ENCODE measurements around the gene MAPK13. TPM values are rescaled to one million over a fixed set of nuclear protein-coding genes. Genes with fewer than 3 reads are reported as not detected.

Gene MAPK13
- total RNA-seq, 2 donors from 2014 or later: 14.6 to 16.0 TPM

DNA sequence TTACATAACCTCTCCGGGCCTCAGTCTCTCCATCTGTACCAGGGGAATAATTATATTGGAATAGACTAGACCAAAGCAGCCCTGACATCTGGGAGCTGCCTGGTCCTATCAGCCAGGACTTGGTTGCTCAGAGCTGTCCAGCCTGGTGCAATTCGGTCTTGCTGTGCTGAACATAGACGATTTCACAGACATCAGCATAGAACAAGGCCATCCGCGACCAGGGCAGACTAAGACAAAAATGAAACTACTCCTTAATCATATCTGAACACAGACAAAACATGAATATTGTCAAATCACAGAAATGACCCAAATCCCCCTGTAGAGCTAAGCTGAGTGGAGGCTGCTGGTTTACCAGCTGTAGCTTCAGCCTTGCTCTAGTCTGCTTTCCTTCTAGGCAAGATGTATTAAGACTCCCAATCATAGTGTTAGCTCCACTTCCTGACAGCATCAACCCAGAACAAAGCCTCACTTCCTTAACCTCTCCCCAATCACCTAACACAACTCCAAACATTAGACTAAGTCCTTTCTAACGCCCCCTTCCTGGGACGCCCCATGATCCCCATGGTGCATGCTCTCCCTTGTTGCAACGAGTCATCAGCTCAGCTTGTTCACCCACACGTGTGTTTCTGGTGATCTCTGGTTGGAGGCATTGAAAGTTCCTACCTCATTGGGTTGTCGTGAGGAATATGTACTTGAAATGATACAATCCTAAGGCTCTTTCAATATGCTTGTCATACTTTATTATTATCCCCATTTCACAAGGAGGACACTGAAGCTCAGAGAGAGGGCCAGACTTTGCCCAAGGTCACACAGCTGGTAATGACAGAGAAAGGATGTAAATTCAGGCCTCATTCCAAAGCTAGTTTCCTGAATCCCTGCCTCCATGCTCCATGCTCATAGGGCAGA is 3.5 kb upstream of the MAPK13 start:
- Histone ChIP-seq H3K36me3 (ENCODE audit: control insufficient read depth, insufficient read depth, low read length) (no peaks in the 10 kb centered on the region), H3K4me3 (ENCODE audit: low read length) (no peak overlapping the region), H3K9me3 (ENCODE audit: control insufficient read depth, low read length) (no peaks in the 10 kb centered on the region), H3K9ac (ENCODE audit: extremely low read depth, low read length, poor library complexity, severe bottlenecking) (no peak overlapping the region), H3K4me1 (ENCODE audit: control insufficient read depth, insufficient read depth, low read length) (peaks cover 9% of the 10 kb centered on the region), H3K27ac (ENCODE audit: low read depth, low read length) (no peak overlapping the region), H3K27me3 (ENCODE audit: control insufficient read depth, insufficient read depth, low read length, poor library complexity, severe bottlenecking) (peaks cover 17% of the 10 kb centered on the region)
- Mint-ChIP-seq H3K27ac (no peak overlapping the region), H3K27me3 (ENCODE audit: insufficient read depth) (peaks cover 19% of the 10 kb centered on the region), H3K4me3 (no peak overlapping the region), H3K36me3 (ENCODE audit: low read depth) (no peaks in the 10 kb centered on the region), H3K4me1 (peaks cover 9% of the 10 kb centered on the region), H3K9me3 (no peaks in the 10 kb centered on the region)
- 87 to 89% methylated on average over 4 to 10 of the region's 10 CpGs for WGBS, 2 experiments (ENCODE audit: insufficient coverage in 1 of 2, insufficient read length in 1 of 2)
- TF ChIP-seq, protein P1, sequence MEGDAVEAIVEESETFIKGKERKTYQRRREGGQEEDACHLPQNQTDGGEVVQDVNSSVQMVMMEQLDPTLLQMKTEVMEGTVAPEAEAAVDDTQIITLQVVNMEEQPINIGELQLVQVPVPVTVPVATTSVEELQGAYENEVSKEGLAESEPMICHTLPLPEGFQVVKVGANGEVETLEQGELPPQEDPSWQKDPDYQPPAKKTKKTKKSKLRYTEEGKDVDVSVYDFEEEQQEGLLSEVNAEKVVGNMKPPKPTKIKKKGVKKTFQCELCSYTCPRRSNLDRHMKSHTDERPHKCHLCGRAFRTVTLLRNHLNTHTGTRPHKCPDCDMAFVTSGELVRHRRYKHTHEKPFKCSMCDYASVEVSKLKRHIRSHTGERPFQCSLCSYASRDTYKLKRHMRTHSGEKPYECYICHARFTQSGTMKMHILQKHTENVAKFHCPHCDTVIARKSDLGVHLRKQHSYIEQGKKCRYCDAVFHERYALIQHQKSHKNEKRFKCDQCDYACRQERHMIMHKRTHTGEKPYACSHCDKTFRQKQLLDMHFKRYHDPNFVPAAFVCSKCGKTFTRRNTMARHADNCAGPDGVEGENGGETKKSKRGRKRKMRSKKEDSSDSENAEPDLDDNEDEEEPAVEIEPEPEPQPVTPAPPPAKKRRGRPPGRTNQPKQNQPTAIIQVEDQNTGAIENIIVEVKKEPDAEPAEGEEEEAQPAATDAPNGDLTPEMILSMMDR (conservative IDR thresholded peaks at IDR 0.05): no peak
- no peak for DNase-seq

DNA sequence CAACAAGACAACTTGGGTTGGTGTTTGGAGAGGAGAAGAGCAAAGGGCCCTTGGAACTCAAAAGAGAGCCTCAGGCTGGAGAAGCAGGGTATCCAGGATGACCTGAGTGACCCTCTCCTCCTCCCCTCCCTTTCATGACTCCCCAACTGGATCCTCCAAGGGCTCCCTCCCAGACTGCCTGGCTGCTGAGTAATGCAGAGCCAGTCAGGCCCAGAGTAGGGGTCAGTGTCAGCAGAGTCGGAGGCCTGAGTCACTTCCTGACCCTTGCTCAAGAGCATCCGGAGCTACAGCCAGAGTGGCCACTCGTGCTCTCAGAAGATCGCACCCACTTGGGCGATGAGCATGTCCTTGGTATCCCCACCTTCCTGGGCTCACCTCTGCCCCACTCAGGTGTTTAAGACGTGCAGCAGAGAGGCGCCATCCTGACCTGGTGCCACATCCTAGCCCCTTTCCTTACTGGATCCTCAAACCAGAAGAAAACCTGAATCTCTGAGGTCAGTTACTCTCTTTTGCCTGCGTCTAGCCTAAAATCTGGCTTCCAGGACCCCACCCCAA is 2.8 kb upstream of the MAPK13 start:
- H3K27me3 Mint-ChIP-seq (ENCODE audit: insufficient read depth): peaks cover 19% of the 10 kb centered on the region
- H3K4me3 ChIP-seq (ENCODE audit: low read length): no peak overlapping the region
- 80 to 90% methylated on average over 7 to 8 of the region's 8 CpGs for WGBS, 2 experiments (ENCODE audit: insufficient coverage in 1 of 2, insufficient read length in 1 of 2)
- H3K9ac ChIP-seq (ENCODE audit: extremely low read depth, low read length, poor library complexity, severe bottlenecking): no peak overlapping the region
- no peaks in the 10 kb centered on the region for H3K9me3 Mint-ChIP-seq
- H3K4me1 ChIP-seq (ENCODE audit: control insufficient read depth, insufficient read depth, low read length): peaks cover 16% of the 10 kb centered on the region
- H3K9me3 ChIP-seq (ENCODE audit: control insufficient read depth, low read length): no peaks in the 10 kb centered on the region
- no peaks in the 10 kb centered on the region for H3K36me3 Mint-ChIP-seq (ENCODE audit: low read depth)
- peaks cover 14% of the 10 kb centered on the region for H3K4me1 Mint-ChIP-seq
- H3K4me3 Mint-ChIP-seq: no peak overlapping the region
- H3K27ac Mint-ChIP-seq: no peak overlapping the region
- H3K27ac ChIP-seq (ENCODE audit: low read depth, low read length): no peak overlapping the region
- no peaks in the 10 kb centered on the region for H3K36me3 ChIP-seq (ENCODE audit: control insufficient read depth, insufficient read depth, low read length)
- TF ChIP-seq, protein P1 (conservative IDR thresholded peaks at IDR 0.05): no peak
- peaks cover 17% of the 10 kb centered on the region for H3K27me3 ChIP-seq (ENCODE audit: control insufficient read depth, insufficient read depth, low read length, poor library complexity, severe bottlenecking)
- DNase-seq: no peak

DNA sequence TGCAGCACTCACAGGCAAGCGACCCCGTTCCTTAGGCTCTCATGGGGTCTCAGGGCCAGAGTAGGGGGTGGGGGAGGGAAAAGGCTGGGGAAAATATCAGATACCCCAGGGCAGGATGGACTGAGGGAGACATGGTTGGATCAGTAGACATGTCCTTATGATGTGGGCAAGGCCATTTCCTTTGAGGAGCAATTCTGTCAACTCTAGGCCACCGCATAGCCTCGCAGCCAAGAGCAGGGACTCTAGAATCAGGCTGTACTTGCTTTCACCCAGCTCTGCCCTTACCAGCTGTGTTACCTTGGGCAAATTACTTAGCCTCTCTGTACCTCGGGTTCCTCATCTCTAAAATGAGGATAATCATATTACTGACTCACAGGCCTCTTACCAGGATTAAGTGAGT is 2.2 kb upstream of the MAPK13 start:
- TF ChIP-seq, protein P1 (conservative IDR thresholded peaks at IDR 0.05): no peak
- H3K9me3 Mint-ChIP-seq: no peaks in the 10 kb centered on the region
- DNase-seq: no peak

More for the DNA sequence above, 2.2 kb upstream of the MAPK13 start:
- Histone ChIP-seq H3K4me3 (ENCODE audit: low read length) (no peak overlapping the region), H3K27me3 (ENCODE audit: control insufficient read depth, insufficient read depth, low read length, poor library complexity, severe bottlenecking) (peaks cover 17% of the 10 kb centered on the region), H3K9ac (ENCODE audit: extremely low read depth, low read length, poor library complexity, severe bottlenecking) (no peak overlapping the region), H3K9me3 (ENCODE audit: control insufficient read depth, low read length) (no peaks in the 10 kb centered on the region), H3K4me1 (ENCODE audit: control insufficient read depth, insufficient read depth, low read length) (peaks cover 21% of the 10 kb centered on the region), H3K36me3 (ENCODE audit: control insufficient read depth, insufficient read depth, low read length) (no peaks in the 10 kb centered on the region), H3K27ac (ENCODE audit: low read depth, low read length) (no peak overlapping the region)
- Mint-ChIP-seq H3K27ac (no peak overlapping the region), H3K36me3 (ENCODE audit: low read depth) (no peaks in the 10 kb centered on the region), H3K27me3 (ENCODE audit: insufficient read depth) (peaks cover 19% of the 10 kb centered on the region), H3K4me3 (no peak overlapping the region), H3K4me1 (peaks cover 15% of the 10 kb centered on the region)
- 95 to 100% methylated on average over 1 to 5 of the region's 5 CpGs for WGBS, 2 experiments (ENCODE audit: insufficient coverage in 1 of 2, insufficient read length in 1 of 2)

Data from endodermal cell (in vitro differentiated cells).